ENCODE data around the gene RNF214. TPM values are rescaled to one million over a fixed set of nuclear protein-coding genes. Genes with fewer than 3 reads are reported as not detected.

Gene RNF214
- total and polyA plus RNA-seq, 2 of the 4 experiments (the other 2 are of a cell fraction), result 7.9 to 14.8 TPM

DNA sequence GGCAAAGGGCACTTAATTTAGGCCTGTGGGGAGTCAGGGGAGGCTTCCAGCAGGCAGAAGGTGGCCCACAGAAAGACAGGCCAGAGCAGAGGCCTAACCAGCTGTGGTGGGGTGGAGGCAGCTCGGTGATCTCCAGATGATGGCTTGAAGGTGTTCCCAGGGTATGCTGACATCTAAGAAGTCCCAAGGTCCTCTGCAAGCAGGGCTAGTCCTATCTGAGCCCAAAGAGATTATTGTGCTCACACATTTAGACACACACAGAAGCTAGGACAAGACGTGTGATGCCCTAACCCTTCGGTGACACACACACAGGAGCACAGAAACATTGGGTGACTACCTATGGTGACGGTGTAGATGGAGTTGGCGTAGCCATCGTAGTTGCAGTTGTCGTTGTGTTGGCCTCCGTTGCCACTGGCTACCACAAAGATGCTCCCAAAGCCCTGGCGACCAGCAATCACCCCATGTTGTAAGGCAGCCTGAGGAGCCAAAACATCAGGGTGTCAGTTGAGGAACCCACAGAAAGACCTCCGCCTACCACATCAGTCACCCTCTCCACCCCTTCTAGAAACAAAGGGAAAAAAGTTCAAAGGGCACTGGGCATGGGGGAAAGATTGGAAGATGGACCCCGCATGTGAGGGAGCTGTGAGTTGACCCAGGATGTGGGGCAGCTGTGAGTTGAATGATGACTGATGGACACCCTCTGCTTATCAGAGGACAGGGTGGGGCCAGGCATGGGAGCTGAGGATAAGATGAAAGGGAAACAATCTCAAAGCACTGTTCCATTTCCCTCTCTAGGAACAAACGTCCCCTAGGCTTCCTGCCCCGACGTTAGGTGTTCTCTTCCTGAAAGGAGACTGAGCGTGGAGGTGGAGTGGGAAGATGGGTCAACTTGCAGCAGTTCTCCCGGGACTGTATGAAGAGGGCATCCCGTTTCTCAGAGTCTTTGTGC lies 8.5 kb upstream of the RNF214 start:
- Histone ChIP-seq H4K5ac (ENCODE audit: low read depth, low read length) (no peak overlapping the region), H4K91ac (ENCODE audit: insufficient read depth, low read depth, low read length) (no peak overlapping the region; the same call in 1 of the 2 replicates), H3K23ac (ENCODE audit: low read depth, low read length) (peak overlapping the region; percentile 11; the same call in 1 of the 2 replicates), H3K79me1 (ENCODE audit: low read depth in 1 of 2, low read length in 2 of 2) (peaks cover 9 to 48% of the 10 kb centered on the region in 2 experiments; a peak in 3 of 4 replicates), H3K14ac (replicated peaks; ENCODE audit: low read depth, low read length) (no peak overlapping the region), H3K27me3 (ENCODE audit: control insufficient read depth, insufficient read depth, low read length) (no peaks in the 10 kb centered on the region), H3K9ac (ENCODE audit: low read depth, low read length) (no peak overlapping the region), H2AK9ac (replicated peaks; ENCODE audit: low read depth, low read length, poor library complexity) (peak overlapping the region; percentile 65), H2BK5ac (ENCODE audit: low read depth, low read length, poor library complexity, severe bottlenecking) (peak overlapping the region; percentile 20), H2BK20ac (ENCODE audit: low read depth, low read length) (no peak overlapping the region), H3K4ac (ENCODE audit: low read depth, low read length) (peak overlapping the region; percentile 34; the same call in 1 of the 2 replicates), H3K18ac (ENCODE audit: low read depth, low read length) (no peak overlapping the region), H3K36me3 (ENCODE audit: control insufficient read depth, insufficient read depth, low read length) (peaks cover 53% of the 10 kb centered on the region), H3K9me3 (ENCODE audit: control insufficient read depth, insufficient read depth, low read length) (no peaks in the 10 kb centered on the region), H3K27ac (ENCODE audit: insufficient read depth, low read length) (no peak overlapping the region), H2BK15ac (ENCODE audit: low read depth, low read length) (no peak overlapping the region), H2AK5ac (ENCODE audit: low read depth, low read length) (peak overlapping the region; percentile 93; the same call in 1 of the 2 replicates), H3K9me1 (ENCODE audit: insufficient read depth, low read length) (peaks cover 18% of the 10 kb centered on the region), H3K56ac (ENCODE audit: extremely low read depth, insufficient read depth, low read length) (no peak overlapping the region), H3K4me1 (ENCODE audit: control insufficient read depth, insufficient read depth, low read length) (peaks cover 17% of the 10 kb centered on the region), H2AFZ (replicated peaks; ENCODE audit: low read length, poor library complexity) (no peak overlapping the region), H3K4me2 (ENCODE audit: low read depth, low read length) (no peak overlapping the region), H4K20me1 (ENCODE audit: insufficient read depth, low read length) (no peaks in the 10 kb centered on the region), H3K4me3 (ENCODE audit: insufficient read depth, low read depth, low read length) (no peak overlapping the region), H2BK120ac (ENCODE audit: low read depth, low read length) (no peak overlapping the region; the same call in 1 of the 2 replicates), H4K8ac (ENCODE audit: low read depth in 2 of 2, low read length in 2 of 2) (peak overlapping the region in 1 of 2 experiments; percentile 14; a peak in 1 of 4 replicates)
- in situ Hi-C loops (cut with MboI; ENCODE audit: low sequenced_read_pairs) (loop anchor here (10.0 kb wide), 1 partner anchor 349 kb away; no protein-coding TSS in a partner anchor), dilution Hi-C loops (cut with HindIII; ENCODE audit: low sequenced_read_pairs, unreplicated experiment) (no loop called here), intact Hi-C loops (cut with micrococcal nuclease) (loop anchor here (10.0 kb wide), 1 partner anchor 369 kb away; no protein-coding TSS in a partner anchor)
- no TSS peak for BruUV-seq (replicated peaks)
- ChIA-PET POLR2A (ENCODE audit: unreplicated experiment) (no interaction called here), CTCF (no interaction called here)
- DNase-seq, result no peak
- TF ChIP-seq POLR2A (IDR thresholded peaks at IDR 0.05; ENCODE audit: low read depth, low read length) (peak; percentile 18; the same call in 1 of the 2 replicates), USF2 (IDR thresholded peaks at IDR 0.05; ENCODE audit: low read depth, low read length) (no peak)
- no peak for ATAC-seq (ENCODE audit: low read depth)
- WGBS, 2 experiments (ENCODE audit: extremely low coverage in 2 of 2, insufficient read length in 1 of 2), result 0% methylated on average over 1 of the region's 17 CpGs; no CpG with 5 or more reads in 1 of the 2 experiments
